Stimulated activated CD8-positive, alpha-beta memory T cell treated with anti-CD3 and anti-CD28 coated beads, Interleukin-4, amount 100 ng/mL, for 24 hours (primary cell): ENCODE data around the gene HLCS.

Source experiments
- DNase-seq: peaks from one replicate; pipeline ENCODE4 v3.0.0-alpha.2; 2020; ENCODE audit warnings: low read depth

The HLCS gene

DNA sequence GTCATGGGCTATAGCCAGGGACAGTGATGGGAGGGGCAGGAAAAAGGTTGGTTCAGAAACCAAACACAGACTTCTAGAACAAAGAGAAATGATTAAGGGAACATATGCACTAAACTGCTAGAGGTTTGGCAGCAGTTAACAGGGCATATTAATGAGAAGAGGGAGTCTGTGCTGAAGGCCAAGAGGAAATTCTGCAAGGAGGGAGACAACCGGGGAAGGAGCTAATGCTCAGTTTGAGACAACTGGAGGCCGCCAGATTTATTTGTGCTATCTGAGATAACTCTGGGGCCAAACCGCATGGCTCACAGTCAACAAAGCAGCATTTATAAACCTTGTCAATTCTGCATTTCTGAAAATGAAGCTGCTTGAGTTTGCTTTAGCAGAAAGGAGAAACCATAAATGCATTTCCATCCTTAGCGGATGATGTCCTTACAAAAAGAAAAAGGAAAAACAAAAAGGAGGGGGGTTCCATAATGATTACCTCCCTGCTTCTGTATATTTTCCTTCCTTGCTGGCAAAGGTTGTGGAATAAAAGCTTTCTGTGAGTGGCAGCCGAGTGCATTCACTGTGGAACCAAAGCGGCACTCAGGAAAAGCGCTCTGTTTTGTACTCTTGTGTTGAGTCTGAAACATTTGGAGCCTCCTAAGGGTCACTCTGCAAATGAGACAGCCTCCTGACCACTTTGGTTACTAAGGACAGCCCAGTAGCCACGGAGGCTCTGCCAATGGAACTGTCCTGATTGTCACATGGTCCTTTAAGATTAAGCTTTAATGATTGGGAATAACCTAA lies 197.2 kb downstream of the HLCS start:
- DNase-seq, result no peak

DNA sequence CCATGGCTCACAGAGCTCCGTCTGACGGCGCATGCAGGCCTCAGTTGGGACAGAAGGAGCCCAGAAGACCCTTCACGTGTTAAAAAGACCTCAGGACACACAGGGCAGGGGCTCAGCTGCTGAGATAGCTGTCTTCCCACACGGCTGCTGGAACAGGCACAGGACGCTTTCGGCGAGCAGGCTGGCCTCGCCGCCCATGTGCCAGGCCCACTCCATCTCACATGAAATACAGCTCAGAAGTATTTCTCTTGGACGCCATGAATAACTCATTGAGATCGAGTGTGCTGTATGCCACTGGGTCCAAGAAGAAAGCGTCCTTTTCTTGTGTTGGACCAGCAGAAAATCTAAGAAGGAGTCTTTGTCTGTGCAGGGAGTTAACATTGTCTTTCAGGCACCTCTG lies 198.0 kb downstream of the HLCS start:
- DNase-seq, result no peak

DNA sequence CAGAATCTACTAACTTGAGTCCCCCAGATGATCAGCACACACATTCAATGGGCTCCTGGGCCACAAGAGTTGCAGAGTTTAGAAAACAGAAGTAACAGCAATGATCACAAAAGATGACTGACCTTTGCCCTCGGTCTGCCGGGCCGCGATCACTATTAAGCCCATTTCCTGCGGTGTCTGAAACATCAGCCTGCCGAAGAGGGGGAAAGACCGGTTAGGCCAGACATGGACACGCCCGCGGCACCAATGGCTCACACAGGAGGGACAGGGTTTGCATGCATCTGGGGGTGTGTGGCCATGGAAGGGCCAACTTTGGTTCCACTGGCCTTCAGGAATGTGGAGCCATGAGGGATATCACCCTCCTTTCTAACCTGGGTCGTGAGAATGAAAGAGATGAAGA lies 199.4 kb downstream of the HLCS start:
- DNase-seq, result no peak

DNA sequence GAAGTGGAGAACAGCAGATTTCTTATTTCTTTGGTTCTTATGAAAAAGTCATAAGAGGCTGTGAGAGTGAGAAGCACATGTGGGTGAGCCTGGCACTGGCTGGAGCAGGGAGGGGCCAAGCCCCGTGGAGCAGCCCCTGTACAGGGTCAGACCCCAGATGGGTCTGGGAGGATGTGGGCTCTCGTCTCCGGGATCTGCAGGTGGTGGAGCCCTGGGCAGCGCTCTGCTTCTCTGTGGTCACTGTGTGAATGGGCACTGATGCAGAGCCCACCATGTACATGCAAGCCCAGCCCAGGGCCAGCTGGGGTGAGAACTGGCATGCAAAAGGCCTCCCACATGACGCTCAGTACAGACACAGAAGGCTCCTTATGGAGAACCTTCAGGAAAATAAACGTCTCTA lies 200.0 kb downstream of the HLCS start:
- no peak for DNase-seq

DNA sequence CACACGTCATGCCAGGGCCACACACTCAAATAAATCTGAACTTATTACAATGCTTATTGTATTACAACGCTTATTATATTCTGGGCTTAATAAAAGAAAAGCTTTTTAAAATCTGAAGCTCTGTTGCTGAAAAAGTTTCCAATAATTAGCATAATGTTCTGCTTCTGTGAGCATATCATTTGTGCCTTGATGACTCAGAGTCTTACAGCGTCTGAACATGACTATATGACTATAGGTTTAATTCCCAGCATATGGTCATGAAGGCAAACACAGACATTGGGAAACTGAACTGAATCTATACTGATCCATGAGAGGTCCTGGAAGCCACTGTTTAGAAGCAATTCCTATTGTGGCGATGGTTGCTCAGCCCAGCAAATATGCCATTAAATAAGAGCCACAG lies 201.2 kb downstream of the HLCS start:
- DNase-seq, result no peak

DNA sequence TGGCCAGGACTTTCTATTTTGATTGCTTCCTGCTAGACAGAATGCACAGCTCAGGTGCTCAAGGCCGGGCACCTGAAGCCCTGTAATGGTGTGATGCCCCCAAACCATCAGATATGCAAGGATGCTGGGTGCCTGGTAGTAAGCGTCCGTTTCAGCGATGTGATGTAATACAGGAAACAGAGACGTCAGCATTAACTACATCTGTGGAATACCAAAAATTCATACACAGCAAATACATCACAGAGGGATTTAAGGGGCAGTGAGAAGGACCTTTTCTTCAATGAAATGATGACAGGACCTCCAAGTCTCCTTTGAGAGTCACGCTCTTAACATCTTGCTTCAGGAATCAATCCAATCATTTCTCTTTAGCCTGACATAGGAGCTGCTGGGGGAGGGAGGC lies 203.2 kb downstream of the HLCS start:
- no peak for DNase-seq

DNA sequence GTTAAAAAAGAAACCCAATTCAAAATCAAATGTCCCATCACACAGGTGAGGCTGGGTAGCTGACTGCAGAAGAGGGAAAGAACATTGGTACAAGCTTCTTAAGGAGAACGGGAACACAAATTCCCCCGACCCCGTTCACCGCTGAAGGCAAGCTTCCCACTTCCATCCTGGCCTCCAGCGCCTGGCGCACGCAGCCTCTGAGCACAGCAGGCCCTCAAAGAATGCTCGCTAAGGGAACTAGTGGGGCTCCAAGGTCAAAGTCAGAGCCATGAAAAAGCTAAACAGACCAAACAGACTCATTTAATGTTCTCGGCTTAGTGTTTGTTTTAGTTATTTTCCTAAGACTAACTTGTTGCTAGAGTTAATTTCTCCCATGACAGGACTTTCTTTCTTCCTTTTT lies 203.8 kb downstream of the HLCS start:
- no peak for DNase-seq

DNA sequence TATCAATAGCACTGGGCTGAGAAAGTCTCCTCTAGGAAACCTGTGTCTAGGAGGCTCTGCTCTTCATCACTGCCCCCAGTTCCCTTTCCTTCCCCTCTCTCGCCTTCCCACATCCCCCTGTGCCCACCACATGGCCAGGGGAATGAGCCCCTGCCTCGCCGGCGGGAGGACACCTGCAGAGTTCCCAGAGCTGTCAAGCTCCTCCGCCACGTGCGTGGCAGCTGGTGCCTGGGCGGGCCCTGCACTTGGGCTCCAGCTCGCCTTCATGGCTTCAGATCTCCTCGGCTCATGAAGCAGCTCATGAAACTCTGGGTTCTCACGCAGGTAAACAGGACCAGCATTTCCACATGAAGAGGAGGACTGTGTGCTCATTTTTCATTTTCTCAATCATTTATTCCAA lies 204.8 kb downstream of the HLCS start:
- no peak for DNase-seq

DNA sequence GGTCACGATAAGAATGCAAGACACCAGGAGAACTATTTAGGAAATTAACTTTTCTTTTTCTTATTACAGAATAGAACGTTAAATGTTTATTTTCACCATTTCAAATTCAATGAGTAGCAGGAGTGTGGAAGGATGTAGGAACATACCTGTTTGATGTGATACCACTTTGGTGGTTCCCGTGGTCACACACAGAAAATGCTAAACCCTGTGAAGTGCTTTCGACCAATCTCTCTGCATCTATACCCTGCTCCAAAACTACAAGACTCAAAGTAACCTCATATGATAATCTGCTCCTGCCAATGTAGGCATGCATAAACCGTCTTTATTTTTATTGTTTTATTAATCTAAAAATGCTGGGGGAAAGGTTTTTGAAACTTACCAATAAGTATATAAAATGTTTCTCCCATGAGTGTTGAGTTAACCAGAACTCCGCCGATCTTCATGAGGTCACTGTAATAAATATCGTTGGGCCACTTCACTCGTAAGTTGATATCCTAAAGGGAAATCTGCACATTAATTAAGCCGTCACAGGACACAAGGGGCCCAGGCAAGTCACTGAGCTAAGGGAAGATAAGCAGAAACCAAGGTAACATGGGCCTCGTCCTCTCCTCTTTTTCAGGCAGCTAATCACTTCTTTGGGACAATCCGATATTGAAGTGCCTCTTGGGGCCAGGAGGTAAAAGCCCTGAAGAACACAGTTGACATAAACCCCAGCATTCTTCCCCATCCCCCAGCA lies 207.0 kb downstream of the HLCS start:
- no peak for DNase-seq

DNA sequence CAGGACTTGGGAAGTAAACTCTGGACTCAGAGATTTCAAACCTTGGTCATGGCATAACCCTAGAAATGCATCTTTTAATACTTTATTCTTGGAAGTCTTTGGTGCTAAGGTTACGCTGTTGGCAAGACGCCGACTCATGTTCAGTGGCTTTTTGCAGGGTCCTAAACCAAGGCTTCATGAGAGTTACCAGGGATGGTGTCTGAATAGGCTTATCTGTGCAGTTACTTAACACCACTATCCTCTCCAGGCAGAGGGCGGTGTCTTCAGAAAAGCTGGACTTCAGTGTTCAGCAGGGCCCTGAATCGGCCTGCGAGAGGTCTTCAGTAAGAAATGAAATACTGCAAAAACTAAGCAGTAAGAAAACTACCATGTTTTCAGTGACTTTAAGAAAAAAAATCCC lies 209.3 kb downstream of the HLCS start:
- DNase-seq, result no peak

DNA sequence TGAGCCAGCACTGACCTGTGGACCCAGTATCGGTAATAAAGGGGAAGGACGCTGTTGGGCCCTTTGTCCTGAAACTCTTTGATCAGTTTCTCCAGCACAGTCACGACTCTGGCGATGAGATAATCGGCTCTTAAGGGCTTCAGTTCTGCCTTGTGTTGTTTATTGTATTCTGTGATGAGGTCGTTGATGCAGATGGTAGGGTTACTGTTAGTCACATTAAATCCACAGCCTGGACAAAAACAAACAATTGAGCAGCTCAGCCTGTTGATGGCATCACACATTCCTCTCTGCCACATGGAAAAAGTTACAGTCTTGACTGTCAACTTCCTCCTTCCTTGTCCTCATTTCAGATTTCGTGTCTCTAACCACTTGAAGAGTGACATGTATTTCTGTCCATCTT lies 209.9 kb downstream of the HLCS start:
- DNase-seq, result no peak

DNA sequence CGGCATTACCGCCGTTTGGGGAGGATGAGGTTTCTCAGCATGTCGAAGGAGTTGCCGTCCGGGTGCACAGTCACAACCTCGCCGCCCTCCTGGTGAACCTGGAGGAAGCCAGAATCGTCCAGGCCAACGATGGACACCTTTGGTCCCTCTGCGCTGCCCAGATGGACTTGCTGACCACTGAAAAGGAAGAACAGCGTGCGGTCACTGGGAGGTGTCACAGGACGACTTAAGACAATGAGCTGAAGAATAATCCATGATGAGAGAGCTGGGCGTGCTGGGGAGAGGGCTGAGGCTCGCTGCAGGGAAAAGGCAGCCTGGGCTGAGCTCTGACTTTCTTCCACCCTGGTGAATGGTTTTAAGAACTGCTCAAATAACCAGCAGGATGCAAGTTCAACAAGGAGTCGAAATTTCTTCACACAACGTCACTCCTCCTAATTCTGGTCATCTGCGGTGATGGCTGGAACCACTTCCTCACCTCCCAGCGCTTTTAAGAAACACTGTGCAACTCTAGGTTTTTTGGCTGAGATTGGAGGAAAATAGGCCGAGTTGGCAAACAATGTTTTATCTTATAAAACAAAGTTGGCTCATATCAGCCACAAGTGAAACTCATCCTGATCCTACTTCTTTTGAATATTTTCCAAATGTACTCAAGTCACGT lies 212.1 kb downstream of the HLCS start:
- no peak for DNase-seq

DNA sequence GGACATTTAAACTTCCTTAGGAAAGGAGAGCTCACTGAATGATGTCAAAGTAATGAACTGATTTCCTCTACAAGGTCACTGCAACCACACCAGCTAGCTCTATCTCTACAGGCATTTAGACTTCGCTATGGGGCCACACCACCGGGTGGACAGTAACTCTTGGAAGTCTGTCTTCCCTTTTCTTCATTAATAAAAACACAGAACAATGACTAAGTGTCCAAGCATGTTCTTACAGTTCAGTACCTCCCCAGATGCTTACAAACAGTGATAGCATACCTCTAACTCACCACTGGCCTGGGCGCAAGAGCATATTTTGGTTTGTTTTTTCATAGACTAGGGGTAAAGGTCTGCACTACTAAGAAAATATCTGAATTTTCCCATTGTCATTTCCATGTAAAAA lies 212.9 kb downstream of the HLCS start:
- no peak for DNase-seq

DNA sequence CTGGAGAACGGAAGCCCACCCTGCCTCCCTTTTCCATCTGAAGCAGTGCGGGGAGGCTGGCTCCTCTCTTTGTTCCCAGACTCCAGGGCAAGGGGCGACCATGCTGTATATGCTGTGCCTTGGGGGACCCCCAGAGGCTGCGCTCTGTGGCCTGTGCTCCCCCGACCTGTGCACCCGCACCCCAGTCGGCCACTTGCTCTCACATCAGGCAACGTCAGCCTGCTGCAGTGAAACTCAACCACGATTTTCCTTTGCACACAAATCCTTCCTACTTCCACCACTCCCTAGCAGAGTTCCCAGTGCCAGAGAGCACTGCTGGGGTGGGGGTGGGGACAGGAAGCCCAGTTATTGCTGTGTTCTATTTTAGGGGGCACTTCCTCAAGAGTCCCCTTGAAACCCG lies 215.1 kb downstream of the HLCS start:
- DNase-seq, result no peak

DNA sequence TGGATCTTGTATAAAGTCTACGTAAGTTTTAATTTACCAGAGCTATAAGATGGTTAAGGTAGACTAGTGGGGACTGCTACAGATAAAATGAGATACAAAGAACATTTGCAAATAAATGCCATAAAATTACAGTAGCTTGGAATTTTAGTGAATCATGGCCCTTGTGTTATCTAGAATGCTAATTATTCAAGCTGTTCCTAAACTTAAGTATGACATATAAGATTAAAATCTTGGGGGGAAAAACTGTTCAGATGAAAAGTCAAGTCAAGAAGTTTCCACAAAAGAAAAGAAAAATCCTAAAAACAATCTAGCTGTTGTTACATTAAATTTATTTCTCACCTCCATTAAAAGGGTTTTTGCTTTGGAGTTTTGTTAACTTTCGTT lies 215.9 kb downstream of the HLCS start:
- no peak for DNase-seq

DNA sequence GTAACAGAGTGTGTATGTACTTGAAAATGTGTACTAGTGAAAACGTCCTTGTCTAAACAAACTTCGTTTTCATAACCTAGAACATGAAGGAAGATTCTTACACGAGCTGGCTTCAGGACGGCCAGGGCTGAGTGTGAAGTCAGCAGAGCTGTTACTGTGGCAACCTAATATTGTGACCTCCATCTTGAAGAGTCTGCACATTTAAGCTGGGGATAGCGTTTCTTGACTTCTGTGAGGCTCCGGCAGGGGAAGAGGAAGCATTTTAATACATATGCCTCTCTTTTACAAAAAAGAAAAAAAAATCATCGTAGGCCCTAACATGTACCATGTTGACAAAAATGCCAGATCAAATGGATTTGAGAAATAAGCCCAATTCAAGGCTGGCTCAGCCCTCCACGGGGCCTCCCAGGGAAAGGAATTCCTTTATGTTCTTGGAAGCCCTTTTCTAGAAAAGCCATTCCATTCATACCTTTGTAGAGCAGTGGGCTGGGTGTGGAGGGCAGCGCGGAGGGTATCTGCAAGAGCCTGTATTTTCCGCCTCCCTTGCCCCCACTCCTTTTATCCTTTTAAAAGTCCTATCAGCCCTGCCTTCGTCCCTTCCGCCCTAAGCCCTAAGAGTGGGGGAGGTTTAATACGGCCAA lies 216.4 kb downstream of the HLCS start:
- no peak for DNase-seq

DNA sequence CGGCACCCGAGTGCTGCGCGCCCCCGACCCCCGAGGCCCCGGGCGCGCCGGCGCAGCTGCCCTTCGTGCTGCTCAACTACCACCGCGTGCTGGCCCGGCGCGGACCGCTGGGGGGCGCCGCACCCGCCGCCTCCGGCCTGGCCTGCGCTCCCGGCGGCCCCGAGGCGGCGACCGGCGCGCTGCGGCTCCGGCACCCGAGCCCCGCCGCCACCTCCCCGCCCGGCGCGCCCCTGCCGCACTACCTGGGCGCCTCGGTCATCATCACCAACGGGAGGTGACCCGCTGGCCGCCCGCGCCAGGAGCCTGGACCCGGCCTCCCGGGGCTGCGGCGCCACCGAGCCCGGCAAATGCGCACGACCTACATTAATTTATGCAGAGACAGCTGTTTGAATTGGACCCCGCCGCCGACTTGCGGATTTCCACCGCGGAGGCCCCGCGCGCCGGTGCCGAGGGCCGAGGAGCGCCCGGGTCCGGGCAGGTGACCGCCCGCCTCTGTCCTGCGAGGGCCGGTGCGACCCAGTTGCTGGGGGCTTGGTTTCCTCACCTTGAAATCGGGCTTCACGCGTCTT lies 218.6 kb downstream of the HLCS start:
- DNase-seq, result peak; percentile 12

DNA sequence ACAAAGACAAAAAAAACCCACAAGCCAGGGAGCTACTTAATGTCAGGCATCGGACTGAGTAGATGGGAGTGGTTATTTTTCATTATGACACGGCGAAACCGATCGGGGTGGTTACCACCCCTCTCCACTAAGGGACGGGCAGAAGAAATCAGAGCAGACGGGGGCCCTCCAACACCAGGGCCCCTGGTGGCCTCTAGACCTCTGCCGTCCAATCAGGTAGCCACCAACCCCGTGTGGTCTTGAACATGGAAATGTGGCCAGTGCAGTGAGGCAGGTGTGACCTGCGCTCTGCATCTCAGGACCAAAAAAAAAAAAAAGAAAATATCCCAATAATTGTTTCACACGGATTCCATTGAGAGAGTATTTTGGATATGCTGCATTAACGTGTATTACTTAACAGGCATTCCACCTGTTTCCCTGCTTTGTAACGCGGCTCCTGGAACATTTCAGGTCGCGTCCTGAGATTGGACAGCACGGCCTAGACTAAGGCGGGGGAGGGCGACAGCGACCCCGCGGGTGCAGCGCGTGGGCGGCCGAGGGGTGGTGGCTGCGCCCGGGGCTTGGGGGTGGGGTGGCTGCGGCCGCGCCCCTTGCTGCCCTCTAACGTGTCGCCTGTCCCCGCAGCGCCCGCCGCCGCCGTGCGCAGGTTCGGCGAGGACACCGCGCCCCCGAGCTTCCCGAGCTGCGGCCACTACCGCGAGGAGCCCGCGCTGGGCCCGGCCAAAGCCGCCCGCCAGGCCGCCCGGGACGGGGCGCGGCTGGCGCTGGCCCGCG lies 219.2 kb downstream of the HLCS start:
- DNase-seq, result no peak

DNA sequence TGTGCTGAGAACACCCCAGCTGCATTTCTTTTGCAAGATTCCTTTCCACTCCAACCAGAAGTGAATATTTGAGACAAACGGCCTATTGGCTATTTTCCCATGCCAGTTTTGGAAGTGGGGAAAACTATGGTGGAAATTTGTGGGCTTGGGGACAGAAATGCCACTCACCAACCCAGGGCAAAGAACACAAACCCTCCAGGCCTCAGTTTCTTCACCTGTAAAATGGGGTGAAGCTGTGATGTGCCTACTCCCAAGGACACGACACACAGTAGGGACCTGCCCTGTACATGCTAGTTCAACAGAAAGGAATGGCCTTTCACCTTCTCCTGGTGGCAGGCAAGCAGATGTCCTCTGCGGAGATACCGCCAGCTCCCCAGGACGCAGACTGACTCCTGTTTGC lies 221.0 kb downstream of the HLCS start:
- DNase-seq, result no peak

DNA sequence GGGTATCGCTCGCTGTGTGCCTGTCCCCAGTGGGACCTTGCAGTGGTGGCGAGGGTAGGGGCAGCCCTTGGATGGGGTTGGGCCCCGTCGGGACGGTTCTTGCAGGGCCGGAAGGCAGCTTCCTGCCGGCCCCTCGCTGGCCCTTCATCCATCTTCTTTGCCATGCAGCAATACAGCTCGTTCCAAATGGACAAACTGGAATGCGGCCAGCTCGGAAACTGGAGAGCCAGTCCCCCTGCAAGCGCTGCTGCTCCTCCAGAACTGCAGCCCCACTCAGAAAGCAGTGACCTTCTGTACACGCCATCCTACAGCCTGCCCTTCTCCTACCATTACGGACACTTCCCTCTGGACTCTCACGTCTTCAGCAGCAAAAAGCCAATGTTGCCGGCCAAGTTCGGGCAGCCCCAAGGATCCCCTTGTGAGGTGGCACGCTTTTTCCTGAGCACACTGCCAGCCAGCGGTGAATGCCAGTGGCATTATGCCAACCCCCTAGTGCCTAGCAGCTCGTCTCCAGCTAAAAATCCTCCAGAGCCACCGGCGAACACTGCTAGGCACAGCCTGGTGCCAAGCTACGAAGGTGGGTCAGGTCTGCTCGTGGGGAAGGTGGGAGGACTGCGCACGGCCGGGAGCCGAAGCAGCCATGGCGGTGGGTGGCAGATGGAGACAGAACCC lies 221.8 kb downstream of the HLCS start:
- DNase-seq, result no peak

DNA sequence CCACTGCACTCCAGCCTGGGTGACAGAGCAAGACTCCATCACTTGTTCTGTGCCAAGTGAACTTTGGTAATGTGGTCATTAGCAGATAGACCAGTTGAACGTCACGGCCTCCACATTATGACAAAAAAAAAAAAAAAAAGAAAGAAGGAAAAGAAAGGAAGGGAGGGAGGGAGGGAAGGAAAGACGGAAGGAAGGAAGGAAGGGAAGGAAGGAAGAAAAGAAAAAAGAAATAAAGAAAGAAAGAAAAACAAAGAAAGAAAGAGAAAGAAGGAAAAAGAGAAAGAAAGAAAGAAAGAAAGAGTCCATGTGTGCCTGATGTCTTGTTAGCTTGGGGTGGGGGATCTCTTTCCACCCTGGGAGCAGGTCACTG lies 222.3 kb downstream of the HLCS start:
- DNase-seq, result no peak
